Measurements from ENCODE around the gene PRAMEF1. TPM values are rescaled to one million over a fixed set of nuclear protein-coding genes. Genes with fewer than 3 reads are reported as not detected.

PRAMEF1 gene
- total RNA-seq, 1 experiment from 2014 or later = not detected

Other genes with a start within 250 kb of the PRAMEF1 start
- 59.4 and 64.6 TPM in 2 replicates for gene DHRS3, start 173.2 kb upstream of the PRAMEF1 start, total RNA-seq (2022)
- gene AADACL4, start 147.3 kb upstream of the PRAMEF1 start, total RNA-seq (2022) = not detected in 2 replicates
- gene AADACL3, start 75.3 kb upstream of the PRAMEF1 start, total RNA-seq (2022) = not detected in 2 replicates
- not detected in 2 replicates for gene CFAP107, start 45.2 kb upstream of the PRAMEF1 start, total RNA-seq (2022)
- gene PRAMEF12, start 17.7 kb upstream of the PRAMEF1 start, total RNA-seq (2022) = not detected in 2 replicates
- not detected in 2 replicates for gene PRAMEF11, start 40.0 kb downstream of the PRAMEF1 start, total RNA-seq (2022)
- not detected in 2 replicates for gene HNRNPCL1, start 57.3 kb downstream of the PRAMEF1 start, total RNA-seq (2022)
- gene PRAMEF2, start 65.7 kb downstream of the PRAMEF1 start, total RNA-seq (2022) = not detected in 2 replicates
- gene PRAMEF4, start 94.8 kb downstream of the PRAMEF1 start, total RNA-seq (2022) = not detected in 2 replicates
- 1.9 and 2.1 TPM in 2 replicates for gene PRAMEF10, start 106.9 kb downstream of the PRAMEF1 start, total RNA-seq (2022)
- not detected in 2 replicates for gene PRAMEF7, start 125.2 kb downstream of the PRAMEF1 start, total RNA-seq (2022)
- gene PRAMEF6, start 156.2 kb downstream of the PRAMEF1 start, total RNA-seq (2022) = not detected in 2 replicates